Endothelial cell of umbilical vein (primary cell): ENCODE results near the gene CIRBP. TPM values are rescaled to one million over a fixed set of nuclear protein-coding genes. Genes with fewer than 3 reads are reported as not detected.
"Not testable (repeated sequence)": the region's sequence is repeated elsewhere in the genome, so short reads cannot be mapped to it uniquely, and the experiment has no call there.

Source experiments
- BruUV-seq: library from RNA; stranded (reverse); fragments of 400-500 nt; replicated peaks from 2 replicates; lab custom pipeline; 2021; lab: Mats Ljungman, UMichigan
- CTCF ChIA-PET: fragments of 300-600, 350-600 bp; sonication (Branson Sonifier 250); formaldehyde crosslinking; loops from one replicate; lab custom pipeline; 2021; ENCODE audit warnings: antibody characterized with exemption, inconsistent platforms; lab: Charles Lee
- POLR2A ChIA-PET: fragments of 300-600, 350-600 bp; sonication (Branson Sonifier 250); formaldehyde crosslinking; loops from one replicate; lab custom pipeline; 2021; ENCODE audit warnings: antibody characterized with exemption, inconsistent platforms; lab: Charles Lee
- DNase-seq: peaks from one replicate; pipeline ENCODE4 v3.0.0-alpha.2; 2011; ENCODE audit warnings: low read depth, low spot score
- FAIRE-seq: peaks from 2 replicates; lab custom pipeline; 2011; peaks lifted over from hg19 to GRCh38; lab: Jason Lieb, UNC
- H2AFZ ChIP-seq: 2 replicates; pipeline ENCODE4 v1.6.0; 2012; ENCODE audit warnings: low read depth, low read length, control low read depth, inconsistent platforms
- H3K27ac ChIP-seq: 2 replicates; pipeline ENCODE4 v1.5.1; 2011; ENCODE audit warnings: low read depth, mild to moderate bottlenecking, control low read depth, low read length, moderate library complexity; ENCODE audit not compliant: insufficient read depth
- H3K27me3 ChIP-seq, 2 experiments: 2 replicates each; pipeline versions ENCODE4 v1.6.0 to v1.6.1; 2011; ENCODE audit warnings: low read length in 2 of 2, mixed read lengths in 1 of 2; ENCODE audit not compliant: control insufficient read depth in 2 of 2, insufficient read depth in 2 of 2
- H3K36me3 ChIP-seq, 2 experiments: 2 replicates in 1 of 2; 3 replicates in 1 of 2; pipeline ENCODE4 v1.5.1; 2011; ENCODE audit warnings: low read length in 2 of 2, mild to moderate bottlenecking in 1 of 2, moderate library complexity in 1 of 2; ENCODE audit not compliant: control insufficient read depth in 2 of 2, insufficient read depth in 2 of 2; ENCODE audit errors: extremely low read depth in 1 of 2
- H3K4me1 ChIP-seq: 3 replicates; pipeline ENCODE4 v1.5.1; 2011; ENCODE audit warnings: mild to moderate bottlenecking, low read length; ENCODE audit not compliant: control insufficient read depth, insufficient read depth; ENCODE audit errors: extremely low read depth
- H3K4me2 ChIP-seq: 2 replicates; pipeline ENCODE4 v1.6.1; 2011; ENCODE audit warnings: low read length, control low read depth, mixed read lengths; ENCODE audit not compliant: insufficient read depth
- H3K4me3 ChIP-seq, 3 experiments: fragments of 200-600 bp in 1 of 3; sonication (generic), shearing (Covaris generic) in 1 of 3; replicated peaks in 1 of 3; 2 replicates each; pipeline ENCODE4 v1.5.1; 2011 to 2016; ENCODE audit warnings: control low read depth in 3 of 3, low read length in 3 of 3, mild to moderate bottlenecking in 2 of 3, inconsistent platforms in 1 of 3, low read depth in 1 of 3, moderate library complexity in 1 of 3; ENCODE audit not compliant: insufficient read depth in 1 of 3
- H3K79me2 ChIP-seq: 2 replicates; pipeline ENCODE4 v1.6.0; 2012; ENCODE audit warnings: low read length, inconsistent platforms; ENCODE audit not compliant: control insufficient read depth, insufficient read depth
- H3K9ac ChIP-seq: replicated peaks from 2 replicates; pipeline ENCODE3; 2011; ENCODE audit warnings: low read length, control low read depth; ENCODE audit not compliant: insufficient read depth; ENCODE audit errors: extremely low read depth
- H3K9me1 ChIP-seq: replicated peaks from 3 replicates; pipeline ENCODE4 v1.6.0; 2011; ENCODE audit warnings: mild to moderate bottlenecking, low read length; ENCODE audit not compliant: control insufficient read depth, insufficient read depth; ENCODE audit errors: extremely low read depth
- H3K9me3 ChIP-seq: replicated peaks from 2 replicates; pipeline ENCODE4 v1.5.1; 2012; ENCODE audit warnings: low read length, inconsistent platforms; ENCODE audit not compliant: control insufficient read depth, insufficient read depth
- H4K20me1 ChIP-seq: replicated peaks from 2 replicates; pipeline ENCODE3; 2011; ENCODE audit warnings: mild to moderate bottlenecking, low read length; ENCODE audit not compliant: control insufficient read depth, insufficient read depth; ENCODE audit errors: extremely low read depth
- EZH2 ChIP-seq: IDR thresholded peaks from 2 replicates; pipeline ENCODE4 v1.6.1; 2012; ENCODE audit warnings: borderline replicate concordance, low read depth, mild to moderate bottlenecking, moderate library complexity, low read length, inconsistent platforms; ENCODE audit not compliant: severe bottlenecking
- FOS ChIP-seq: IDR thresholded peaks from 2 replicates; pipeline ENCODE4 v1.6.1; 2011; ENCODE audit warnings: mild to moderate bottlenecking, low read length, moderate library complexity, borderline replicate concordance; ENCODE audit not compliant: insufficient read depth
- GATA2 ChIP-seq: IDR thresholded peaks from 2 replicates; pipeline ENCODE4 v1.7.0; 2011; ENCODE audit warnings: low read depth, mild to moderate bottlenecking, moderate library complexity, mixed read lengths, low read length; ENCODE audit not compliant: insufficient read length, insufficient read depth
- JUN ChIP-seq: IDR thresholded peaks from 2 replicates; pipeline ENCODE4 v1.6.1; 2011; ENCODE audit warnings: borderline replicate concordance, low read depth; ENCODE audit not compliant: insufficient read length, insufficient read depth
- MYC ChIP-seq: IDR thresholded peaks from one replicate; pipeline ENCODE4 v1.6.1; 2011; ENCODE audit warnings: mild to moderate bottlenecking, low read depth, low read length
- POLR2A ChIP-seq: IDR thresholded peaks from 2 replicates; pipeline ENCODE4 v1.6.1; 2012; ENCODE audit warnings: low read depth, mild to moderate bottlenecking, control low read depth, low read length
- POLR2AphosphoS5 ChIP-seq: IDR thresholded peaks from 2 replicates; pipeline ENCODE4 v1.6.1; 2012; ENCODE audit warnings: low read depth, mild to moderate bottlenecking, control low read depth, low read length, moderate library complexity; ENCODE audit not compliant: insufficient read depth
- dilution Hi-C: fragments of 300-500 bp; cut with MboI; formaldehyde crosslinking; loops from one replicate; pipeline ENCODE4 v1.15.0; 2019; ENCODE audit warnings: low sequenced_read_pairs; ENCODE audit not compliant: extremely low pct_ligation_motif_present
- intact Hi-C: fragments of 100-400 bp; cut with micrococcal nuclease; formaldehyde crosslinking; loops from one replicate; pipeline ENCODE4 v1.10.0; 2022
- polyA plus RNA-seq, 4 experiments: library from polyadenylated mRNA; depleted of rRNA in 3 of 4; stranded (reverse) in 3 of 4; unstranded in 1 of 4; fragments of >200 nt; gene quantifications; 2 replicates each; pipeline versions ENCODE4 v1.2.1 to v1.2.3, GENCODE V29; 2011 to 2012; ENCODE audit warnings: missing spikeins in 1 of 4
- total RNA-seq: library from RNA; stranded (reverse); gene quantifications from 2 replicates; pipeline ENCODE4 v1.2.3, GENCODE V29; 2021
- TF ChIP-seq, protein P1 (sequence below): IDR thresholded peaks from 2 replicates; pipeline ENCODE4 v1.6.1; 2011; ENCODE audit not compliant: insufficient read depth, insufficient read length
- TF ChIP-seq, protein P2 (sequence below), 2 donors: IDR thresholded peaks; 1 replicate in 1 of 2; 2 replicates in 1 of 2; pipeline ENCODE4 v1.5.1; 2011; ENCODE audit warnings: low read length in 2 of 2, mild to moderate bottlenecking in 2 of 2, moderate library complexity in 2 of 2, control low read depth in 1 of 2, inconsistent platforms in 1 of 2, low read depth in 1 of 2; ENCODE audit not compliant: insufficient read depth in 1 of 2; ENCODE audit errors: extremely low read depth in 1 of 2

The CIRBP gene
- total and polyA plus RNA-seq, 2 donors (not counting 3 experiments of a cell fraction or from before 2014, with no cell fraction given), result 225 to 439 TPM

DNA sequence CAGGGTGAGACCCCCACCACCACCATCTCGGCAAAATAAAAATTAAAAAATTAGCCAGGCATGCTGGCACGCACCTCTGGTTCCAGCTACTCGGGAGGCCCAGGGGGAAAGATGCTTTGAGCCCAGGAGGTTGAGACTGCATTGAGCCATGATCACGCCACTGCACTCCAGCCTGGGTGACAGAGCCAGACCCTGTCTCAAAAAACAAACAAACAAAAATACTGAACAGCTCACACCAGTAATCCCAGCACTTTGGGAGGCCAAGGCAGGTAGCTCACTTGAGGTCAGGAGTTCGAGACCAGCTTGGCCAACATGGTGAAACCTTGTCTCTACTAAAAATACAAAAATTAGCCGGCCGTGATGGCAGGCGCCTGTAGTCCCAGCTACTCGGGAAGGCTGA, 36.2 kb downstream of the CIRBP start:
- H3K9ac ChIP-seq, H4K20me1 ChIP-seq, H3K9me3 ChIP-seq, H3K4me3 ChIP-seq, H3K27ac ChIP-seq, dilution Hi-C loops, H3K36me3 ChIP-seq, H3K9me1 ChIP-seq, H3K4me2 ChIP-seq, H3K79me2 ChIP-seq, FAIRE-seq, intact Hi-C loops, H2AFZ ChIP-seq, BruUV-seq, H3K4me1 ChIP-seq, DNase-seq, CTCF ChIA-PET, H3K27me3 ChIP-seq: not testable (repeated sequence)
- POLR2A ChIA-PET, result interaction anchor here (0.7 kb wide), 1 partner anchor 47 kb away, joined by 5 read pairs; no protein-coding TSS in a partner anchor

DNA sequence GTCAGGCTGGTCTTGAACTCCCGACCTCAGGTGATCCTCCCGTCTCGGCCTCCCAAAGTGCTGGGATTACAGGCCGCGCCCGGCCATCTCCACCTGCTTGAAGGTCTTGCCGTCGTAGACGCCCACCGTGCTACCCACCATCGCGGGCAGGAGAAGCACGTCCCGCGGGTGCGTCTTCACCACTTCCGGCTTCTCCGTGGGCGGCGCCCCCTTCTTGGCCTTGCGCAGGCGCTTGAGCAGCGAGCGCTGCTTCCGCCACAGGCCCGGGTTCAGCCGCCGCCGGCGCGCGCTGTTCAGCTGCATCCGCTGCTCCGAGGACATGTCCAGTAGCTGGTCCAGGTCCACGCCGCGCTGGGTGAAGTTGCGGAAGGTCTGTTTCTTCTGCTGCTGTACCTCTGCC, 38.2 kb downstream of the CIRBP start:
- Histone ChIP-seq H3K9me3 (no peaks in the 10 kb centered on the region), H3K9ac (no peak overlapping the region), H3K4me3 (no peak overlapping the region), H3K4me2 (no peak overlapping the region), H4K20me1 (no peaks in the 10 kb centered on the region), H3K4me1 (no peaks in the 10 kb centered on the region), H3K36me3 (no peaks in the 10 kb centered on the region), H3K27ac (no peak overlapping the region), H2AFZ (no peak overlapping the region), H3K27me3 (no peaks in the 10 kb centered on the region), H3K9me1 (no peaks in the 10 kb centered on the region), H3K79me2 (no peaks in the 10 kb centered on the region)
- ChIA-PET CTCF (interaction anchor here (1.2 to 1.7 kb wide), 2 partner anchors 9 to 28 kb away, joined by 3 to 5 read pairs; no protein-coding TSS in a partner anchor), POLR2A (no interaction called here)
- dilution Hi-C loops (no loop called here), intact Hi-C loops (no loop called here)
- DNase-seq, result no peak
- FAIRE-seq, result no peak
- no TSS peak for BruUV-seq
- TF ChIP-seq POLR2AphosphoS5 (no peak), EZH2 (no peak), POLR2A (no peak), MYC (no peak), JUN (no peak), FOS (no peak), GATA2 (no peak)
- TF ChIP-seq, protein P1, sequence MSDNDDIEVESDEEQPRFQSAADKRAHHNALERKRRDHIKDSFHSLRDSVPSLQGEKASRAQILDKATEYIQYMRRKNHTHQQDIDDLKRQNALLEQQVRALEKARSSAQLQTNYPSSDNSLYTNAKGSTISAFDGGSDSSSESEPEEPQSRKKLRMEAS, result no peak
- TF ChIP-seq, protein P2, sequence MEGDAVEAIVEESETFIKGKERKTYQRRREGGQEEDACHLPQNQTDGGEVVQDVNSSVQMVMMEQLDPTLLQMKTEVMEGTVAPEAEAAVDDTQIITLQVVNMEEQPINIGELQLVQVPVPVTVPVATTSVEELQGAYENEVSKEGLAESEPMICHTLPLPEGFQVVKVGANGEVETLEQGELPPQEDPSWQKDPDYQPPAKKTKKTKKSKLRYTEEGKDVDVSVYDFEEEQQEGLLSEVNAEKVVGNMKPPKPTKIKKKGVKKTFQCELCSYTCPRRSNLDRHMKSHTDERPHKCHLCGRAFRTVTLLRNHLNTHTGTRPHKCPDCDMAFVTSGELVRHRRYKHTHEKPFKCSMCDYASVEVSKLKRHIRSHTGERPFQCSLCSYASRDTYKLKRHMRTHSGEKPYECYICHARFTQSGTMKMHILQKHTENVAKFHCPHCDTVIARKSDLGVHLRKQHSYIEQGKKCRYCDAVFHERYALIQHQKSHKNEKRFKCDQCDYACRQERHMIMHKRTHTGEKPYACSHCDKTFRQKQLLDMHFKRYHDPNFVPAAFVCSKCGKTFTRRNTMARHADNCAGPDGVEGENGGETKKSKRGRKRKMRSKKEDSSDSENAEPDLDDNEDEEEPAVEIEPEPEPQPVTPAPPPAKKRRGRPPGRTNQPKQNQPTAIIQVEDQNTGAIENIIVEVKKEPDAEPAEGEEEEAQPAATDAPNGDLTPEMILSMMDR (IDR thresholded peaks at IDR 0.05; ENCODE audit: extremely low read depth in 1 of 2, insufficient read depth in 1 of 2, low read depth in 1 of 2, low read length in 2 of 2), result no peak
